K562 (cell line): ENCODE data around the gene TBX1. TPM values are rescaled to one million over a fixed set of nuclear protein-coding genes. Genes with fewer than 3 reads are reported as not detected.

Source experiments
- DACH1 ChIP-seq: fragments of 450-650 bp; IDR thresholded peaks from 2 replicates; pipeline ENCODE4 v1.6.1; 2018; ENCODE audit not compliant: partially characterized antibody
- DPF2 ChIP-seq: fragments of 450-650 bp; IDR thresholded peaks from 2 replicates; pipeline ENCODE4 v1.6.1; 2016
- ETS1 ChIP-seq: conservative IDR thresholded peaks from 2 replicates; pipeline ENCODE4 v1.6.1; 2011; ENCODE audit warnings: low read depth, mild to moderate bottlenecking, low read length; ENCODE audit not compliant: control insufficient read depth
- GABPB1 ChIP-seq: sonication (generic); formaldehyde crosslinking; IDR thresholded peaks from 2 replicates; pipeline ENCODE4 v1.8.0; 2022; ENCODE audit warnings: mild to moderate bottlenecking, missing genetic modification reagents
- GATA2 ChIP-seq: sonication (generic); formaldehyde crosslinking; IDR thresholded peaks from 2 replicates; pipeline ENCODE4 v1.4.0; 2020; ENCODE audit warnings: mild to moderate bottlenecking, missing genetic modification reagents
- HBP1 ChIP-seq: fragments of 450-650 bp; formaldehyde crosslinking; IDR thresholded peaks from 2 replicates; pipeline ENCODE4 v1.4.0; 2022; ENCODE audit warnings: missing genetic modification characterization
- HDAC2 ChIP-seq: fragments of 450-650 bp; IDR thresholded peaks from 2 replicates; pipeline ENCODE4 v1.6.1; 2016; ENCODE audit warnings: mild to moderate bottlenecking
- HDAC8 ChIP-seq: fragments of 450-650 bp; IDR thresholded peaks from 2 replicates; pipeline ENCODE4 v1.6.1; 2016; ENCODE audit warnings: mild to moderate bottlenecking, missing genetic modification characterization, moderate library complexity, missing compliant biosample characterization
- MYNN ChIP-seq, 2 experiments: sonication (generic); formaldehyde crosslinking in 1 of 2; IDR thresholded peaks; 2 replicates each; pipeline versions ENCODE4 v1.5.0 to v1.6.1; 2016 to 2020; ENCODE audit warnings: antibody characterized with exemption in 1 of 2, missing genetic modification reagents in 1 of 2
- PHF8 ChIP-seq: fragments of 200-600 bp; sonication (generic); IDR thresholded peaks from 2 replicates; pipeline ENCODE4 v1.6.1; 2012; ENCODE audit warnings: mixed run types, mild to moderate bottlenecking, inconsistent platforms, low read length, moderate library complexity, borderline replicate concordance
- RBM39 ChIP-seq: fragments of 200-400 bp; formaldehyde crosslinking; optimal IDR thresholded peaks from 2 replicates; pipeline ENCODE3; 2018; ENCODE audit warnings: low read depth, low read length
- SAFB ChIP-seq: fragments of 200-400 bp; formaldehyde crosslinking; IDR thresholded peaks from 2 replicates; pipeline ENCODE4 v1.6.1; 2017; ENCODE audit warnings: low read depth, low read length, borderline replicate concordance
- SAP30 ChIP-seq: fragments of 200-600 bp; sonication (generic); IDR thresholded peaks from 2 replicates; pipeline ENCODE4 v1.6.1; 2012; ENCODE audit warnings: borderline replicate concordance, low read depth, mild to moderate bottlenecking, moderate library complexity, low read length, control low read depth, inconsistent platforms; ENCODE audit not compliant: insufficient read depth, poor library complexity, severe bottlenecking
- STAG1 ChIP-seq: sonication (generic); formaldehyde crosslinking; IDR thresholded peaks from 2 replicates; pipeline ENCODE4 v1.5.0; 2020; ENCODE audit warnings: missing genetic modification reagents, borderline replicate concordance
- TRIM24 ChIP-seq, 2 experiments: fragments of 450-650 bp; IDR thresholded peaks; 2 replicates each; pipeline ENCODE4 v1.6.1; 2016
- TRIM28 ChIP-seq: fragments of 450-650 bp; IDR thresholded peaks from 2 replicates; pipeline ENCODE4 v1.6.1; 2017
- YY1 ChIP-seq, 3 experiments: IDR thresholded peaks; 2 replicates each; pipeline ENCODE4 v1.6.1; 2011; ENCODE audit warnings: low read length in 2 of 3, mild to moderate bottlenecking in 2 of 3, moderate library complexity in 2 of 3, borderline replicate concordance in 1 of 3, control low read depth in 1 of 3, low read depth in 1 of 3; ENCODE audit not compliant: insufficient read depth in 3 of 3, insufficient replicate concordance in 2 of 3, control insufficient read depth in 1 of 3, insufficient read length in 1 of 3; ENCODE audit errors: extremely low read depth in 1 of 3
- ZFP36 ChIP-seq: fragments of 150-350 bp; IDR thresholded peaks from 2 replicates; pipeline ENCODE4 v1.6.1; 2018; ENCODE audit warnings: low read length, low read depth; ENCODE audit not compliant: partially characterized antibody
- polyA plus RNA-seq, 8 experiments: library from polyadenylated mRNA; depleted of rRNA in 4 of 8; stranded (reverse) in 5 of 8; unstranded in 3 of 8; fragments of >200 nt; fragmentation: Nextera tagmentation in 2 of 8; fragmentation: Illumina TruSeq in 1 of 8; extraction: Ambion mirVana in 2 of 8; extraction: Trizol in 1 of 8; gene quantifications; 2 replicates each; pipeline versions ENCODE4 v1.2.1 to v1.2.3, GENCODE V29; 2011 to 2014; ENCODE audit warnings: inconsistent platforms in 1 of 8, missing spikeins in 1 of 8
- total RNA-seq, 7 experiments: library from RNA; depleted of rRNA in 6 of 7; stranded (reverse); fragments of >200 nt in 6 of 7; fragmentation: Illumina TruSeq in 2 of 7; extraction: Trizol in 2 of 7; gene quantifications; 2 replicates each; pipeline versions ENCODE4 v1.2.1 to v1.2.3, GENCODE V29; 2011 to 2021; ENCODE audit warnings: low replicate concordance in 1 of 7
- TF ChIP-seq, protein P1 (sequence below): fragments of 150-350 bp; conservative IDR thresholded peaks from 2 replicates; pipeline ENCODE4 v1.6.1; 2014; ENCODE audit warnings: low read length

The TBX1 gene
- total and polyA plus RNA-seq, 9 of the 15 experiments (the other 6 are each of a cell fraction or from before 2014, with no cell fraction given): 0.07 to 35.0 (median 3.9) TPM

DNA sequence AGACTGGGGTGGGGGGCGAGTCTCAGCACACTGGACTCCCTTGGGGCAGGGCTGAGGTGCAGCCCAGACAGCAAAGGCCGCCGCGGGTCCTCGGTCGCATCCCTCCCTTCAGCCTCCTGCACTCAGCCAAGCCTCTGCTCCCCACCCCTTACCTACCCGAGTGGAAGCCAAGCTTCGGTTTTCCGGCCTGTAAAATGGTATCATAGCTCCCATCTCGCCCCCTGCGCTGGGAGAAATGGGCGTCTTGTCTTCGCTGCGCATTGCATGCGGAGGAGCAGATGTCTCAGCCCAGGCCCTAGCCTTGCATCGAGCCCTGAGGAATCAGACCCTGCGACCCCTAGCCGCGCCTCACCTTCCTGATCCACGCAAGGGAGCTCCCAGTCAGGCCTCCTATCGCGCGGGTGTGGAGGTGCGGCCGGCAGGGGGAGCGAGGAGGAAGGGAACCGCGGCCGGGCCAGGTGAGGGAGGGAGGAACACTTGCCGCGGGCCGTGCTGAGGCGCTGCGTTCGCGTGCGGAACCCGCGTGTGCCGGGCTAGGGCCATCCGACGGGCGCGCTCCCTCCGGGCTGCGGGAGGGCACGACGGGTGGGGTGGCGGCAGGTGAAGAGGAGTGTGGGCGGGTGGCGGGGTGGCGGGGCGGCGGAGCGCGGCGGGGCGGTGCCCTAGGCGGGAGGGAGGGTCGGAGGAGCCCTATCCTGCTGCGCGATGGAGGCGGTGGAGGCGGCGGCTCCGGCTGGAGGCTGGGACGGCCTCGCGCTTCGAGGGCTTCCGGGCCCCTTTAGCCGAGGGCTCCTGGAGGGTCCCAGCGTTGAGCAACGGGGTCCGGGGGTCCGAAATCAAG, 4.1 kb upstream of the TBX1 start (continued):
- TF ChIP-seq YY1 (IDR thresholded peaks at IDR 0.05; ENCODE audit: borderline replicate concordance in 1 of 3, control insufficient read depth in 1 of 3, extremely low read depth in 1 of 3, insufficient read depth in 3 of 3, insufficient read length in 1 of 3, insufficient replicate concordance in 2 of 3, low read depth in 1 of 3, low read length in 2 of 3) (peak in 1 of 3 experiments; percentile 52), DACH1 (peak; percentile 35), DPF2 (peak; percentile 56; the same call in 1 of the 2 replicates), STAG1 (CRISPR knock-in tag) (no peak), HDAC8 (tag) (peak; percentile 71; the same call in 1 of the 2 replicates), GABPB1 (CRISPR knock-in tag) (no peak), TRIM24 (IDR thresholded peaks at IDR 0.05) (peak in 1 of 2 experiments; percentile 48; a peak in 1 of 4 replicates), PHF8 (peak; percentile 51; the same call in 1 of the 2 replicates), SAP30 (peak; percentile 30), ZFP36 (peak; percentile 29), SAFB (peak; percentile 91; the same call in 1 of the 2 replicates), RBM39 (no peak), ETS1 (peak; percentile 61; the same call in 1 of the 2 replicates), HDAC2 (peak; percentile 75), GATA2 (CRISPR knock-in tag) (no peak), TRIM28 (no peak), HBP1 (CRISPR knock-in tag) (no peak), MYNN (IDR thresholded peaks at IDR 0.05) (no peak; the same call in 1 of the 2 replicates), MYNN (CRISPR knock-in tag; IDR thresholded peaks at IDR 0.05) (peak; percentile 10; the same call in 1 of the 2 replicates)
- TF ChIP-seq, protein P1, sequence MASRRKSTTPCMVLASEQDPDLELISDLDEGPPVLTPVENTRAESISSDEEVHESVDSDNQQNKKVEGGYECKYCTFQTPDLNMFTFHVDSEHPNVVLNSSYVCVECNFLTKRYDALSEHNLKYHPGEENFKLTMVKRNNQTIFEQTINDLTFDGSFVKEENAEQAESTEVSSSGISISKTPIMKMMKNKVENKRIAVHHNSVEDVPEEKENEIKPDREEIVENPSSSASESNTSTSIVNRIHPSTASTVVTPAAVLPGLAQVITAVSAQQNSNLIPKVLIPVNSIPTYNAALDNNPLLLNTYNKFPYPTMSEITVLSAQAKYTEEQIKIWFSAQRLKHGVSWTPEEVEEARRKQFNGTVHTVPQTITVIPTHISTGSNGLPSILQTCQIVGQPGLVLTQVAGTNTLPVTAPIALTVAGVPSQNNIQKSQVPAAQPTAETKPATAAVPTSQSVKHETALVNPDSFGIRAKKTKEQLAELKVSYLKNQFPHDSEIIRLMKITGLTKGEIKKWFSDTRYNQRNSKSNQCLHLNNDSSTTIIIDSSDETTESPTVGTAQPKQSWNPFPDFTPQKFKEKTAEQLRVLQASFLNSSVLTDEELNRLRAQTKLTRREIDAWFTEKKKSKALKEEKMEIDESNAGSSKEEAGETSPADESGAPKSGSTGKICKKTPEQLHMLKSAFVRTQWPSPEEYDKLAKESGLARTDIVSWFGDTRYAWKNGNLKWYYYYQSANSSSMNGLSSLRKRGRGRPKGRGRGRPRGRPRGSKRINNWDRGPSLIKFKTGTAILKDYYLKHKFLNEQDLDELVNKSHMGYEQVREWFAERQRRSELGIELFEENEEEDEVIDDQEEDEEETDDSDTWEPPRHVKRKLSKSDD: no peak; the same call in 1 of the 2 replicates
